H1 (cell line): ENCODE measurements around the gene TNRC6B. TPM values are rescaled to one million over a fixed set of nuclear protein-coding genes. Genes with fewer than 3 reads are reported as not detected.

ENCODE experiments used
- CTCF ChIA-PET: fragments of 300-600 bp; sonication (Branson Sonifier 250); formaldehyde crosslinking; loops from one replicate; lab custom pipeline; 2021; ENCODE audit not compliant: partially characterized antibody; lab: Charles Lee
- POLR2A ChIA-PET: fragments of 300-600 bp; sonication (Branson Sonifier 250); formaldehyde crosslinking; loops from one replicate; lab custom pipeline; 2021; ENCODE audit warnings: inconsistent platforms; ENCODE audit not compliant: partially characterized antibody; lab: Charles Lee
- DNase-seq, 2 experiments: peaks; one replicate each; pipeline versions ENCODE4 v3.0.0 to v3.0.0-alpha.2; 2010 to 2022; ENCODE audit warnings: low spot score in 2 of 2, low read depth in 1 of 2, mixed read lengths in 1 of 2
- FAIRE-seq: peaks from 2 replicates; lab custom pipeline; 2011; peaks lifted over from hg19 to GRCh38; lab: Jason Lieb, UNC
- H2AFZ ChIP-seq: 2 replicates; pipeline ENCODE4 v1.8.1; 2012; ENCODE audit warnings: low read length, inconsistent platforms
- H2AK5ac ChIP-seq: 2 replicates; pipeline ENCODE4 v1.6.1; 2013; ENCODE audit warnings: low read depth, low read length
- H2BK120ac ChIP-seq: replicated peaks from 2 replicates; pipeline ENCODE3; 2013; ENCODE audit warnings: low read depth, low read length, inconsistent platforms
- H2BK12ac ChIP-seq: 2 replicates; pipeline ENCODE4 v1.6.1; 2013; ENCODE audit warnings: low read depth, low read length
- H2BK15ac ChIP-seq: 2 replicates; pipeline ENCODE4 v1.6.1; 2013; ENCODE audit warnings: low read length
- H2BK20ac ChIP-seq: 2 replicates; pipeline ENCODE4 v1.6.1; 2013; ENCODE audit warnings: low read length
- H2BK5ac ChIP-seq: 2 replicates; pipeline ENCODE4 v1.6.1; 2013; ENCODE audit warnings: low read depth, low read length
- H3K14ac ChIP-seq: 2 replicates; pipeline ENCODE4 v1.6.1; 2013; ENCODE audit warnings: inconsistent platforms; ENCODE audit not compliant: insufficient read length
- H3K18ac ChIP-seq: 2 replicates; pipeline ENCODE4 v1.6.1; 2013; ENCODE audit warnings: low read length; ENCODE audit errors: extremely low read depth
- H3K23ac ChIP-seq: 2 replicates; pipeline ENCODE4 v1.6.1; 2013; ENCODE audit warnings: inconsistent platforms; ENCODE audit not compliant: insufficient read length
- H3K23me2 ChIP-seq: 2 replicates; pipeline ENCODE4 v1.6.1; 2013; ENCODE audit warnings: low read depth, low read length
- H3K27ac ChIP-seq: 2 replicates; pipeline ENCODE4 v1.6.1; 2011; ENCODE audit warnings: low read depth, low read length, inconsistent platforms
- H3K27me3 ChIP-seq, 4 experiments: replicated peaks in 1 of 4; 1 replicate in 1 of 4; 2 replicates in 3 of 4; pipeline versions ENCODE4 v1.6.1 to v1.8.1; 2011 to 2013; ENCODE audit warnings: low read length in 3 of 4, mild to moderate bottlenecking in 3 of 4, inconsistent platforms in 2 of 4, mixed read lengths in 2 of 4, moderate library complexity in 1 of 4; ENCODE audit not compliant: control insufficient read depth in 3 of 4, insufficient read depth in 3 of 4; ENCODE audit errors: extremely low read depth in 1 of 4
- H3K36me3 ChIP-seq, 4 experiments: 2 replicates each; pipeline versions ENCODE4 v1.6.1 to v1.8.1; 2011 to 2013; ENCODE audit warnings: mild to moderate bottlenecking in 4 of 4, low read length in 3 of 4, moderate library complexity in 2 of 4, control low read depth in 1 of 4, inconsistent platforms in 1 of 4; ENCODE audit not compliant: insufficient read depth in 4 of 4, control insufficient read depth in 2 of 4
- H3K4ac ChIP-seq: replicated peaks from 2 replicates; pipeline ENCODE3; 2013; ENCODE audit warnings: low read length, low read depth, mixed read lengths, inconsistent platforms; ENCODE audit not compliant: insufficient read length
- H3K4me1 ChIP-seq, 4 experiments: replicated peaks in 1 of 4; 1 replicate in 1 of 4; 2 replicates in 3 of 4; pipeline versions ENCODE4 v1.6.1 to v1.8.1; 2011 to 2013; ENCODE audit warnings: low read length in 3 of 4, inconsistent platforms in 2 of 4, mixed read lengths in 1 of 4; ENCODE audit not compliant: insufficient read depth in 4 of 4, control insufficient read depth in 3 of 4
- H3K4me2 ChIP-seq, 2 experiments: 2 replicates each; pipeline versions ENCODE4 v1.6.1 to v1.8.1; 2011 to 2013; ENCODE audit warnings: low read depth in 2 of 2, low read length in 2 of 2, control low read depth in 1 of 2, inconsistent platforms in 1 of 2, mild to moderate bottlenecking in 1 of 2; ENCODE audit not compliant: insufficient read depth in 1 of 2
- H3K4me3 ChIP-seq, 4 experiments: fragments of 200-600, 300-600 bp in 1 of 4; sonication (generic), shearing (Covaris generic), sonication (Bioruptor Twin) in 1 of 4; 2 replicates each; pipeline versions ENCODE4 v1.5.1 to v1.8.1; 2011 to 2016; ENCODE audit warnings: low read length in 4 of 4, low read depth in 3 of 4, control low read depth in 2 of 4, inconsistent platforms in 2 of 4, mild to moderate bottlenecking in 2 of 4, mixed read lengths in 1 of 4, moderate library complexity in 1 of 4; ENCODE audit not compliant: insufficient read depth in 2 of 4; ENCODE audit errors: extremely low read depth in 1 of 4
- H3K56ac ChIP-seq: replicated peaks from 2 replicates; pipeline ENCODE3; 2013; ENCODE audit warnings: low read depth, mild to moderate bottlenecking, mixed read lengths, low read length, inconsistent platforms; ENCODE audit not compliant: insufficient read length
- H3K79me1 ChIP-seq: 2 replicates; pipeline ENCODE4 v1.6.1; 2013; ENCODE audit warnings: low read depth, low read length, control low read depth
- H3K79me2 ChIP-seq, 2 experiments: 2 replicates each; pipeline versions ENCODE4 v1.6.1 to v1.8.1; 2012 to 2013; ENCODE audit warnings: low read length in 2 of 2, mild to moderate bottlenecking in 2 of 2, inconsistent platforms in 1 of 2; ENCODE audit not compliant: insufficient read depth in 2 of 2, control insufficient read depth in 1 of 2
- H3K9ac ChIP-seq, 4 experiments: replicated peaks in 1 of 4; 1 replicate in 1 of 4; 2 replicates in 3 of 4; pipeline versions ENCODE4 v1.6.1 to v1.8.1; 2011 to 2013; ENCODE audit warnings: low read depth in 3 of 4, low read length in 3 of 4, control low read depth in 2 of 4, mild to moderate bottlenecking in 2 of 4, moderate library complexity in 2 of 4, inconsistent platforms in 1 of 4; ENCODE audit errors: extremely low read depth in 1 of 4
- H3K9me3 ChIP-seq, 2 experiments: 2 replicates each; pipeline versions ENCODE4 v1.6.1 to v1.8.1; 2012 to 2013; ENCODE audit warnings: mild to moderate bottlenecking in 2 of 2, moderate library complexity in 2 of 2, control low read depth in 1 of 2, inconsistent platforms in 1 of 2, low read depth in 1 of 2, low read length in 1 of 2, mixed read lengths in 1 of 2; ENCODE audit not compliant: insufficient read depth in 2 of 2
- H4K20me1 ChIP-seq, 2 experiments: replicated peaks in 1 of 2; 2 replicates each; pipeline versions ENCODE3 to v1.8.1; 2011 to 2013; ENCODE audit warnings: inconsistent platforms in 2 of 2, low read length in 2 of 2, mild to moderate bottlenecking in 1 of 2; ENCODE audit not compliant: insufficient read depth in 2 of 2, control insufficient read depth in 1 of 2
- H4K5ac ChIP-seq: 2 replicates; pipeline ENCODE4 v1.6.1; 2013; ENCODE audit warnings: low read length, low read depth, mixed read lengths, inconsistent platforms; ENCODE audit not compliant: insufficient read length
- H4K8ac ChIP-seq: 2 replicates; pipeline ENCODE4 v1.8.0; 2013; ENCODE audit warnings: mild to moderate bottlenecking, moderate library complexity, low read length, inconsistent platforms; ENCODE audit not compliant: insufficient read depth; ENCODE audit errors: extremely low read depth
- H4K91ac ChIP-seq: replicated peaks from 2 replicates; pipeline ENCODE3; 2013; ENCODE audit warnings: low read length, mixed read lengths, inconsistent platforms; ENCODE audit not compliant: insufficient read length
- BRCA1 ChIP-seq: IDR thresholded peaks from 2 replicates; pipeline ENCODE4 v1.6.1; 2012; ENCODE audit warnings: low read depth, low read length, improper control_type of control experiment
- E2F6 ChIP-seq: IDR thresholded peaks from 2 replicates; pipeline ENCODE4 v1.6.1; 2012; ENCODE audit warnings: inconsistent platforms
- EZH2 ChIP-seq: fragments of 200-600 bp; sonication (generic); IDR thresholded peaks from 2 replicates; pipeline ENCODE4 v1.7.1; 2012; ENCODE audit warnings: low read depth, mild to moderate bottlenecking, moderate library complexity, low read length, inconsistent platforms; ENCODE audit not compliant: severe bottlenecking
- KDM5A ChIP-seq: fragments of 200-600 bp; IDR thresholded peaks from 2 replicates; pipeline ENCODE4 v1.7.1; 2012; ENCODE audit warnings: mild to moderate bottlenecking, low read length, inconsistent platforms, mixed read lengths
- MAFK ChIP-seq: IDR thresholded peaks from 2 replicates; pipeline ENCODE4 v1.6.1; 2012; ENCODE audit warnings: low read depth, mild to moderate bottlenecking, improper control_type of control experiment, low read length
- MAX ChIP-seq: IDR thresholded peaks from 2 replicates; pipeline ENCODE4 v1.6.1; 2012; ENCODE audit warnings: inconsistent platforms
- POLR2A ChIP-seq, 2 experiments: IDR thresholded peaks; 1 replicate in 1 of 2; 2 replicates in 1 of 2; pipeline ENCODE4 v1.6.1; 2011; ENCODE audit warnings: low read depth in 2 of 2, low read length in 2 of 2, mild to moderate bottlenecking in 2 of 2; ENCODE audit errors: control extremely low read depth in 1 of 2
- SAP30 ChIP-seq: fragments of 300-600 bp; sonication (generic); IDR thresholded peaks from 2 replicates; pipeline ENCODE4 v1.7.1; 2012; ENCODE audit warnings: low read length, moderate library complexity, mild to moderate bottlenecking, inconsistent platforms; ENCODE audit not compliant: insufficient read depth, insufficient replicate concordance
- SP1 ChIP-seq: IDR thresholded peaks from 2 replicates; pipeline ENCODE4 v1.6.1; 2011; ENCODE audit warnings: low read depth, low read length
- SUZ12 ChIP-seq: fragments of 200-600 bp; sonication (generic); IDR thresholded peaks from 2 replicates; pipeline ENCODE4 v1.6.1; 2012; ENCODE audit warnings: mild to moderate bottlenecking, inconsistent platforms, low read length, moderate library complexity, mixed read lengths
- TBP ChIP-seq: IDR thresholded peaks from 2 replicates; pipeline ENCODE4 v1.6.1; 2011; ENCODE audit warnings: low read depth, low read length, improper control_type of control experiment
- USF2 ChIP-seq: IDR thresholded peaks from 2 replicates; pipeline ENCODE4 v1.6.1; 2011; ENCODE audit warnings: low read length, improper control_type of control experiment
- WGBS, 2 experiments: shearing (Covaris generic) in 1 of 2; methylation state at CpG; one replicate each; pipeline versions ENCODE4 v1.1.6 to v1.1.7; 2013 to 2015; ENCODE audit warnings: low lambda C conversion rate in 2 of 2, mixed read lengths in 2 of 2, inconsistent platforms in 1 of 2, low coverage in 1 of 2, missing lambda C conversion rate in 1 of 2; ENCODE audit not compliant: insufficient replicate concordance in 2 of 2, insufficient coverage in 1 of 2, insufficient read length in 1 of 2; ENCODE audit errors: extremely low coverage in 1 of 2, missing lambda C conversion rate in 1 of 2; 5-methylcytosine and 5-hydroxymethylcytosine counted together
- polyA plus RNA-seq, 7 experiments: library from polyadenylated mRNA; depleted of rRNA in 3 of 7; stranded (reverse) in 5 of 7; unstranded in 2 of 7; fragments of >200 nt in 5 of 7; fragments of 200-250 nt in 2 of 7; gene quantifications; 1 replicate in 5 of 7; 2 replicates in 1 of 7; 4 replicates in 1 of 7; pipeline versions ENCODE4 v1.2.1 to v1.2.3, GENCODE V29; 2011 to 2013; ENCODE audit warnings: missing spikeins in 2 of 7, mixed read lengths in 2 of 7
- total RNA-seq: library from RNA; stranded (reverse); fragmentation: NEBNext Ultra II Directional; extraction: Animal tissue kit (Norgen Biotek cat#: 25700); gene quantifications from 2 replicates; pipeline ENCODE4 v1.2.1, GENCODE V29; 2021

TNRC6B gene
- total and polyA plus RNA-seq, 2 of the 8 experiments (the other 6 are each of a cell fraction or from before 2014, with no cell fraction given) = 12.5 to 48.9 TPM

GRCh38 chr22:40367342-40367741, 189.6 kb downstream of the TNRC6B start:
- Histone ChIP-seq H2BK120ac (no peak overlapping the region), H3K36me3 (peaks cover 41 to 68% (median 54%) of the 10 kb centered on the region in 4 experiments), H3K79me1 (0 out of 2 replicates have a peak, but pooled peaks cover 2% of the 10 kb centered on the region), H3K9me3 (no peaks in the 10 kb centered on the region; a peak in 1 of 4 replicates), H4K8ac (no peak overlapping the region), H3K14ac (no peak overlapping the region), H3K23me2 (peaks cover 4% of the 10 kb centered on the region; the same call in 1 of the 2 replicates), H3K9ac (no peak overlapping the region), H3K4me3 (no peak overlapping the region), H3K79me2 (no peaks in the 10 kb centered on the region), H3K4me2 (no peak overlapping the region), H4K20me1 (peaks cover 0 to 3% of the 10 kb centered on the region in 2 experiments), H3K4me1 (peaks cover 0 to 3% (median 0%) of the 10 kb centered on the region in 4 experiments; a peak in 1 of 7 replicates), H2BK20ac (no peak overlapping the region), H3K23ac (no peak overlapping the region), H3K18ac (no peak overlapping the region), H3K27me3 (no peaks in the 10 kb centered on the region), H2BK5ac (no peak overlapping the region), H3K27ac (no peak overlapping the region), H3K4ac (no peak overlapping the region), H2BK12ac (no peak overlapping the region), H2BK15ac (no peak overlapping the region), H4K5ac (no peak overlapping the region), H2AK5ac (no peak overlapping the region), H2AFZ (no peak overlapping the region), H4K91ac (no peak overlapping the region), H3K56ac (no peak overlapping the region)
- CTCF ChIA-PET = interaction anchor here (1.2 to 4.4 kb wide), 2 partner anchors 20 to 112 kb away, joined by 3 to 18 read pairs; no protein-coding TSS in a partner anchor
- POLR2A ChIA-PET = interaction anchor here (1.2 to 1.7 kb wide), 4 partner anchors 9 to 29 kb away, joined by 3 to 12 read pairs (median 4); no protein-coding TSS in a partner anchor
- 92% methylated on average over 6 of the region's 6 CpGs; no CpG with 5 or more reads in 1 of the 2 experiments for WGBS, 2 experiments
- DNase-seq (no peak), FAIRE-seq (no peak)
- no peak for TF ChIP-seq SUZ12
- TF ChIP-seq POLR2A (IDR thresholded peaks at IDR 0.05; ENCODE audit: control extremely low read depth in 1 of 2, low read depth in 2 of 2, low read length in 2 of 2) = no peak
- no peak for TF ChIP-seq TBP
- TF ChIP-seq SAP30 = no peak
- TF ChIP-seq EZH2 = no peak
- TF ChIP-seq USF2 = no peak
- no peak for TF ChIP-seq BRCA1
- TF ChIP-seq E2F6 = no peak
- no peak for TF ChIP-seq KDM5A
- TF ChIP-seq MAFK = no peak
- TF ChIP-seq MAX = no peak
- TF ChIP-seq SP1 = no peak
